RWPE2 (cell line): ENCODE data around the gene PRR7.
A peak's percentile ranks its signal among the peaks of the same experiment; 100 is the strongest.

Experiments
- ATAC-seq: fragments of 200-7000 bp; cut with Tn5 transposase; 3 replicates; pipeline ENCODE4 v1.9.1; 2021; ENCODE audit warnings: low read depth
- DNase-seq: peaks from one replicate; pipeline ENCODE4 v3.0.0-alpha.2; 2020; ENCODE audit warnings: low spot score
- H3K27ac ChIP-seq: fragments of 450-650 bp; 2 replicates; pipeline ENCODE4 v1.5.1; 2017; ENCODE audit warnings: mild to moderate bottlenecking; ENCODE audit not compliant: poor library complexity, severe bottlenecking
- H3K27me3 ChIP-seq: fragments of 250-450 bp; sonication (Bioruptor Pico); 2 replicates; pipeline ENCODE4 v1.5.1; 2021; ENCODE audit warnings: mild to moderate bottlenecking, moderate library complexity; ENCODE audit not compliant: insufficient read depth, poor library complexity, severe bottlenecking
- H3K36me3 ChIP-seq: fragments of 250-450 bp; sonication (Bioruptor Pico); 2 replicates; pipeline ENCODE4 v1.5.1; 2020; ENCODE audit warnings: low read depth, mild to moderate bottlenecking, moderate library complexity
- H3K4me1 ChIP-seq: fragments of 250-450 bp; sonication (Bioruptor Pico); 2 replicates; pipeline ENCODE4 v1.5.1; 2021; ENCODE audit warnings: mild to moderate bottlenecking, moderate library complexity; ENCODE audit not compliant: insufficient read depth, poor library complexity, severe bottlenecking
- H3K4me3 ChIP-seq: fragments of 250-450 bp; sonication (Bioruptor Pico); 2 replicates; pipeline ENCODE4 v1.5.1; 2021; ENCODE audit warnings: mild to moderate bottlenecking, moderate library complexity; ENCODE audit not compliant: severe bottlenecking
- H3K9me3 ChIP-seq: fragments of 250-450 bp; sonication (Bioruptor Pico); 2 replicates; pipeline ENCODE4 v1.5.1; 2021; ENCODE audit warnings: mild to moderate bottlenecking, moderate library complexity; ENCODE audit not compliant: severe bottlenecking
- CTCF ChIP-seq: fragments of 450-650 bp; IDR thresholded peaks from one replicate; pipeline ENCODE4 v1.5.1; 2017; ENCODE audit warnings: mild to moderate bottlenecking, moderate library complexity; ENCODE audit not compliant: poor library complexity, severe bottlenecking

The PRR7 gene

DNA sequence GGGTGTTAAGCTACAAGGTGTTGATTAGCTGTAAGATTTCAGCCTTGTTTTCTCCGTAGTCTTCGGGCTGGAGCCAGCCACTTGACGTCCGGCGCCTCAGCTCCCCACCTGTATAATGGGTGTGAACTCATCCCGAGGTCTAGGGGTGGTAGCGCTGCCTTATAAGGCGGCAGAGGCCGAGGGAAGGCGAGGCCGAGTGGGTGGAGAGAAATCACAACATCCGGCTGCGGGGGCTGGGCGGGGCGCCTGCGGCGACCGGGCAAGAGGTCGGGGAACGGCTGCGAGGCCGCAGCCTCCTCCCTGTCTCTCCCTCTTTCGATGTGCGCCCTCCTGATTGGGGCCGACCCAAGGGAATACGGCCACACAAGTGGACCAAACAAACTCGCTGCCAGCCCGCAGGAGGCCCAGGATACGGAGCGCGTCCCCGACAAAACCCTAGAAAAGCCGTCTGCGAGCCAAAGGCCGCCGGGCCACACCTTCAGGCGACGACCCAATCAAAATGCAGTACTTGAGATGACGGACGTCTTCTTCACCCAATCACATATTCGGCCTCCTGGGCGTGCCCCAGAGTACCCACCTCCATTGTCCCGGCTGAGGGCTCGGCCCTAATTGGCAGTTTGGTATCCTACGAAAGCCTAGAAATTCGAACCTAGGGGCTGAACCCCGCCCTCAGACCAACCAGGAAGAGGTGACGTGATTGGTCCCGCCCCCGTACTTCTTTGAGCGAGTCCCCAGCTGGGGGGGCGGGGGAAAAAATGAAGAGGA, 20.6 kb upstream of the PRR7 start:
- peaks cover 3% of the 10 kb centered on the region for H3K4me1 ChIP-seq
- peak; percentile 100 for DNase-seq
- H3K27me3 ChIP-seq: no peaks in the 10 kb centered on the region
- peak overlapping the region; percentile 45 for H3K4me3 ChIP-seq
- peak; percentile 92 for ATAC-seq
- peak overlapping the region; percentile 52 for H3K27ac ChIP-seq
- no peaks in the 10 kb centered on the region for H3K9me3 ChIP-seq
- no peak for TF ChIP-seq CTCF
- peaks cover 6% of the 10 kb centered on the region for H3K36me3 ChIP-seq

GRCh38 chr5:177426566-177427210, 19.9 kb upstream of the PRR7 start, which contains the start of gene GRK6:
Gene GRK6 (plus strand): TSS chr5:177426676. CDS start chr5:177426846, 170 bp downstream.
- no peak for TF ChIP-seq CTCF
- peak; percentile 71 for ATAC-seq
- H3K4me3 ChIP-seq: peak within 1 kb of the TSS; percentile 81
- H3K36me3 ChIP-seq: peaks cover 13% of the 10 kb centered on the region
- peak; percentile 73 for DNase-seq
- H3K27ac ChIP-seq: peak within 1 kb of the TSS; percentile 52
- H3K9me3 ChIP-seq: no peaks in the 10 kb centered on the region
- H3K27me3 ChIP-seq: no peaks in the 10 kb centered on the region
- H3K4me1 ChIP-seq: peaks cover 3% of the 10 kb centered on the region

DNA sequence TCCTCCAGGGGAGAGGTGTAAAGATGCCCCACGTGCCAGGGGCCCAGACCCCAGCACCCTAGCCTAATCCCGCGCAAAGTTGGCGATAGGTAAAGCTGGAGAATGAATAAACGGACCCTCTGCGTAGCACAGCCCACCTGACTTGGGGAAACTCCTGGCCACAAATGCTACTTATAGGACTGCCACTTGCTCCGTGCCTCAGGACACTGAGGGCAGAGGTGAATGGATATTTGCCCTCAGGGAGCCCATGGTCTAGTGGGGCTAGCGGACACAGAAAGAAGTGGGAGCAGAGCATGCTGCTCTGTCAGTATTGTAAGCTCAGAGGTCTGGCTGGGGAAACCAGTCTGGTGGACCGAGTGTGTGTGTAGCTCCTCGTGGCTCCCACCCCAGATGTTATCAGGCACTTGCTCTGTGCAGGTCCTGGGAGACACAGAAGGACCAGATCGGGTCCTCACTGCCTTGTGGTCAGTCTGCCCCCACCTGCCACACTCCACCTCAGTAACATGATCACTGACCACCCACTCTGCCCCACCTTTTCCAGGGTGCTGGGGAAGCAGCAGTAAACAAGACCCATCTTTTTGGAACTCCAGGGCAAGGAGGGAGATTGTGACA, 19.3 kb upstream of the PRR7 start:
- Histone ChIP-seq H3K27me3 (no peaks in the 10 kb centered on the region), H3K9me3 (no peaks in the 10 kb centered on the region), H3K27ac (peak overlapping the region; percentile 52), H3K4me3 (peak overlapping the region; percentile 81), H3K4me1 (peaks cover 3% of the 10 kb centered on the region), H3K36me3 (peaks cover 20% of the 10 kb centered on the region)
- no peak for TF ChIP-seq CTCF
- DNase-seq (no peak), ATAC-seq (no peak)

DNA sequence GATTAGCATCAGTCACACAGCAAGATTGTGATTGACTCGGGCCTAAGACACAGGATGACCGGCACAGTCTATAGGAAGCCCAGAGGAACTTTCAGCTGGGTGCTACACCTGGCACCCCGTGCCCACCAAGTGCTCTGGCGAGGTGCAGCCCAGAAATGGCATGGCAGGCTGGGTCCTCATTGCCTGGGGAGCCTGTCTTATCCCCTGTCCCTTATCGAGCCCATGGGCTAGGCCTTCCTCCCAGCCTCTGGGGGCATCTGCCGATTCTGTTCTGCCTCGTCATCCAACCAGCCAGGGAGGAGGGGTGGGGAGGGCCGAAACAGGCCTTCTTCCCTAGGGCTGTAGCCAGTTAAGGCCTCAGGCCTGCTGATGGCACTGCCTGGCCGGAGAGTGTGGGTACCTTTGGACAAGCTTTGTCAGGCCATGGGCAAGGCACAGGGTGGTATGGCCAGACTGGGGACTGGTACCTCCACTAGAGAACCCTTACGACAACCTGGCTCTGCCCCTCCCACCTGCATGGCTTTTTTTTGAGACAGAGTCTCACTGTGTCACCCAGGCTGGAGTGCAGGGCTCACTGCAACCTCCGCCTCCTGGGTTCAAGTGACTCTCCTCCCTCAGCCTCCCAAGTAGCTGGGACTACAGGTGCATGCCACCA, 18.6 kb upstream of the PRR7 start:
- no peak for DNase-seq
- no peak overlapping the region for H3K4me3 ChIP-seq
- TF ChIP-seq CTCF: no peak
- H3K9me3 ChIP-seq: no peaks in the 10 kb centered on the region
- no peak for ATAC-seq
- no peaks in the 10 kb centered on the region for H3K27me3 ChIP-seq
- peak overlapping the region; percentile 52 for H3K27ac ChIP-seq
- peaks cover 3% of the 10 kb centered on the region for H3K4me1 ChIP-seq
- peaks cover 27% of the 10 kb centered on the region for H3K36me3 ChIP-seq
